Measurements from ENCODE around the gene SPATA45. TPM values are rescaled to one million over a fixed set of nuclear protein-coding genes. Genes with fewer than 3 reads are reported as not detected.

The SPATA45 gene
- total and polyA plus RNA-seq, 2 of the 13 experiments (the other 11 are each of a cell fraction or from before 2014, with no cell fraction given): 0.17 to 0.64 TPM

- TF ChIP-seq CERS6 (CRISPR knock-in tag; IDR thresholded peaks at IDR 0.05): no peak
- TF ChIP-seq ZNF775 (CRISPR knock-in tag; IDR thresholded peaks at IDR 0.05; ENCODE audit: borderline replicate concordance): no peak
- TF ChIP-seq TRAFD1 (CRISPR knock-in tag; IDR thresholded peaks at IDR 0.05; ENCODE audit: borderline replicate concordance): no peak
- TF ChIP-seq NAIF1 (CRISPR knock-in tag; IDR thresholded peaks at IDR 0.05; ENCODE audit: borderline replicate concordance): no peak
- TF ChIP-seq ZBTB49 (CRISPR knock-in tag; IDR thresholded peaks at IDR 0.05; ENCODE audit: borderline replicate concordance): no peak
- no peak for TF ChIP-seq ZNF10 (CRISPR knock-in tag; IDR thresholded peaks at IDR 0.05; ENCODE audit: borderline replicate concordance, low read depth)
- no peak for TF ChIP-seq PHB2 (IDR thresholded peaks at IDR 0.05; ENCODE audit: partially characterized antibody)
- TF ChIP-seq HDAC1 (CRISPR knock-in tag; IDR thresholded peaks at IDR 0.05): no peak
- TF ChIP-seq ZNF251 (CRISPR knock-in tag; IDR thresholded peaks at IDR 0.05): no peak
- TF ChIP-seq ZNF747 (CRISPR knock-in tag; IDR thresholded peaks at IDR 0.05; ENCODE audit: borderline replicate concordance): no peak
- TF ChIP-seq JUNB (CRISPR knock-in tag; IDR thresholded peaks at IDR 0.05; ENCODE audit: borderline replicate concordance): no peak
- peak; percentile 39; the same call in 1 of the 2 replicates for TF ChIP-seq SAP130 (CRISPR knock-in tag; IDR thresholded peaks at IDR 0.05; ENCODE audit: low read depth)
- no peak for TF ChIP-seq TFE3 (CRISPR knock-in tag; IDR thresholded peaks at IDR 0.05)
- no peak for TF ChIP-seq DDIT3 (CRISPR knock-in tag; IDR thresholded peaks at IDR 0.05)
- no peak for TF ChIP-seq ZNF646 (CRISPR knock-in tag; IDR thresholded peaks at IDR 0.05)
- TF ChIP-seq ZNF746 (CRISPR knock-in tag; IDR thresholded peaks at IDR 0.05): no peak
- no peak for TF ChIP-seq CEBPG (CRISPR knock-in tag; IDR thresholded peaks at IDR 0.05)
These were observed 52.9 kb downstream of the SPATA45 start (continued) for GRCh38 chr1:212794561-212795014.

All from HepG2 (cell line).